ENCODE data around the gene FCGR2B. TPM values are rescaled to one million over a fixed set of nuclear protein-coding genes. Genes with fewer than 3 reads are reported as not detected.
A peak's percentile ranks its signal among the peaks of the same experiment; 100 is the strongest.
"Not testable (repeated sequence)": the region's sequence is repeated elsewhere in the genome, so short reads cannot be mapped to it uniquely, and the experiment has no call there.

Gene FCGR2B
- polyA plus RNA-seq, 1 of the 3 experiments (the other 2 are of a cell fraction), result 0.05 TPM

DNA sequence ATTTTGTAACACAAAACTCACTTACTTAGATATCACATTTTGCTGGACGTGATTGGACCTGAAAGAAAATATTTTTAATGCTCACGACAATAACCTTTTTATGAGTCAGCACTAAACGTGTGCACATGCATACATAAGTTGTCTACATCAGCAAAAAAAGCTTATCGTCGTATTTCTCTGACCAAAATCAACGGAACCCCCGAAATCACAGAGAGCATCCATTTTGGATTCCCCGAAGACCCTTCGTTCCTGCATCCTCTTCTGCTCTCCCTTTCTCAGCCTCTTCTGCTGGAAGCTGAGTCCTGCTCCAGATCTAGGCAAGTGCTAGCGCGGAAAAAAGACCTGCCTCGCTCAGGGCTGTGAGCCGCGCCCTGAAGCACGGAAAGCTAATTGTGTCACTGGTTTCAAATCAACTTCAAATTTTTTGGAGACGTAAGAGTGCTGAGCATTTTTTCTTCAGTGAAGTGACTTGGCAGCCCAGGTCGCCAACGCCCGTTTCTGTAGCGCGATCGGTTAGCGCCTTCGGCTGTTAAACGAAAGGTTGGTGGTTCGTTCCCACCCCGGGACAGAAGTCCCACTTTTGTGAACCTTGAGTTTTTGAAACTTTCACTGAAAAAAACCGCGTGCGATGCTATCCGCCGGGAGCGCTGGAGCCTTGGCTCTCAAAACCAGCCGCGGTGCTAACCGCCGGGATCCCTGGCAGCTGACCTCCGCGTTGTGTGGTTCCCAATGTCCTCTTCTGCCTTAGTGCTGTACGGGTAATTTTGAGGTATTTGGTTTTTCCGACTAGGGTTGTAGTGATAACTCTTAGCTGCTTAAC, 41.6 kb upstream of the FCGR2B start:
- H3F3A ChIP-seq (replicated peaks; ENCODE audit: insufficient read depth); H3K36me3 ChIP-seq (replicated peaks in 1 of 2; ENCODE audit: control insufficient read depth in 1 of 2, insufficient read depth in 2 of 2, low read length in 1 of 2); H3K27ac ChIP-seq (ENCODE audit: low read depth in 2 of 2, low read length in 1 of 2); H4K20me1 ChIP-seq (ENCODE audit: insufficient read depth); DNase-seq; H3K4me1 ChIP-seq (ENCODE audit: control insufficient read depth in 1 of 2, insufficient read depth in 2 of 2, low read depth in 1 of 2, low read length in 1 of 2); H3K9me2 ChIP-seq; H3K79me2 ChIP-seq (ENCODE audit: insufficient read depth); H3K9me3 ChIP-seq; H3K27me3 ChIP-seq (ENCODE audit: insufficient read depth); POLR2A ChIA-PET: not testable (repeated sequence)
- Histone ChIP-seq H3K4me2 (peak overlapping the region; percentile 81), H3K4me3 (ENCODE audit: low read depth in 2 of 2, low read length in 1 of 2) (peak overlapping the region; percentile 54), H2AFZ (ENCODE audit: low read depth) (peak overlapping the region; percentile 52; the same call in 1 of the 2 replicates), H3K9ac (peak overlapping the region; percentile 34; the same call in 1 of the 2 replicates)
- WGBS (ENCODE audit: low lambda C conversion rate), result 3% methylated on average over 28 of the region's 41 CpGs
- TF ChIP-seq FOSL2 (IDR thresholded peaks at IDR 0.05; ENCODE audit: borderline replicate concordance, low read depth) (peak; percentile 41; the same call in 1 of the 2 replicates), EP300 (IDR thresholded peaks at IDR 0.05; ENCODE audit: borderline replicate concordance in 1 of 2, low read depth in 1 of 2, low read length in 1 of 2) (0 out of 4 replicates have a peak, but pooled peaks of 1 of the 2 experiments have one; percentile 9), TEAD4 (IDR thresholded peaks at IDR 0.05; ENCODE audit: borderline replicate concordance, insufficient read depth) (peak; percentile 68; the same call in 1 of the 2 replicates)
- TF ChIP-seq, protein P1, sequence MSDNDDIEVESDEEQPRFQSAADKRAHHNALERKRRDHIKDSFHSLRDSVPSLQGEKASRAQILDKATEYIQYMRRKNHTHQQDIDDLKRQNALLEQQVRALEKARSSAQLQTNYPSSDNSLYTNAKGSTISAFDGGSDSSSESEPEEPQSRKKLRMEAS (IDR thresholded peaks at IDR 0.05; ENCODE audit: low read depth), result peak; percentile 38; the same call in 1 of the 2 replicates
- CTCF ChIA-PET, result interaction anchor here (0.6 kb wide), 1 partner anchor 124 kb away, joined by 3 read pairs; no protein-coding TSS in a partner anchor

DNA sequence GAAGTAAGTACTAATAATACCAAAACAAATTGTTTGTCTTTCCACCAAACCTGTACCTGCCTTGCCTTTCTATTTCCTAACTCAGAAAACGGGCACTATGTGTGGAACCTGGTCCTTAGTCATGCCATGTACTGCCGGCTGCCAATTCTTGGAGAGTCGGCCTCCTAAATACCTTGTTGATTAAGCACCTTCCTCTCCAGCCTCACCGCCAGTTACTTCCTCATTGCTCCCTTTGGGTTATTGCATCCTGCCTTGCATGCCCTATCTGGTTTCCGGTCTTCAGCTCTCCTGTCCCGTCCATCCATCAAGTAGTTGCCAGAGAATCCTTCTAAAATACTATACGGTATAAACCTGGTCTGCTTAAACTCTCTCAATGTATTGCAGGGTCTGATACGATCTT, 40.9 kb upstream of the FCGR2B start:
- H3K9me3 ChIP-seq; H3K9me2 ChIP-seq; H2AFZ ChIP-seq (ENCODE audit: low read depth); CTCF ChIA-PET; H3F3A ChIP-seq (replicated peaks; ENCODE audit: insufficient read depth); H3K9ac ChIP-seq; H3K79me2 ChIP-seq (ENCODE audit: insufficient read depth); H4K20me1 ChIP-seq (ENCODE audit: insufficient read depth); H3K4me1 ChIP-seq (ENCODE audit: control insufficient read depth in 1 of 2, insufficient read depth in 2 of 2, low read depth in 1 of 2, low read length in 1 of 2); H3K4me3 ChIP-seq (ENCODE audit: low read depth in 2 of 2, low read length in 1 of 2); DNase-seq; H3K36me3 ChIP-seq (replicated peaks in 1 of 2; ENCODE audit: control insufficient read depth in 1 of 2, insufficient read depth in 2 of 2, low read length in 1 of 2); H3K27ac ChIP-seq (ENCODE audit: low read depth in 2 of 2, low read length in 1 of 2); H3K27me3 ChIP-seq (ENCODE audit: insufficient read depth); POLR2A ChIA-PET: not testable (repeated sequence)
- H3K4me2 ChIP-seq, result peak overlapping the region; percentile 81; the same call in 1 of the 2 replicates
- WGBS (ENCODE audit: low lambda C conversion rate), result 21% methylated on average over 8 of the region's 8 CpGs

DNA sequence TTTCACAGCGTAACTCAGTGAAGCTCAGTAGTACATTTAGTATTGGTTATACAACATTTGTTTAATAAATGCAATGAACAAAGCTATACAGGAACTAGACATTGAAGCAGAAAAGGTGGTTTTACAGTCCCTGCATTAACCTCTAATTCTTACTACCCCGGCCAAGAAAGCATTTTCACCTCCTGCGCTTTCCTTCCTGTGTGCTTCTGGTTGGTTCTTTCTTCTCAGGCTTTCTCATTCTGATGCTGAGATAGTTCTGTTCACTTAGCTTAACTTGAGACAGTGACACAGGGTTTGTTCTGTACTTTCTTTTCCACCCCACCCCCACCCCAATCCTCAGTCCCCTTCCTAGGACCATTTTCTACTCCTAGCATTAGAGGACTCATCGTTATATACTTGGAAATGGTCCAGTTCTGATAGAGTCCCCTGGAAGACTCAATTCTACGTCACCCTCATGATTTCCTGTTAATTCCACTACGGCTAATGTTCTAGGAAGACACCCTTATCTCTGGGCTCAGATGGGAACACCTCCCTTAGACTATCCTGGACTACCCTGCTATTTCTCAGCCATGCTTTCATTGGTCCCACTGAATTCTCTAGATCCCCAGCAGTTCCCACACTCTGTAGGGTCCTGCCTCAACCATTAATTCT, 39.4 kb upstream of the FCGR2B start:
- H4K20me1 ChIP-seq (ENCODE audit: insufficient read depth); H3K9me3 ChIP-seq; H3K27ac ChIP-seq (ENCODE audit: low read depth in 2 of 2, low read length in 1 of 2); H3K9ac ChIP-seq; DNase-seq; H3K4me3 ChIP-seq (ENCODE audit: low read depth in 2 of 2, low read length in 1 of 2); CTCF ChIA-PET; H3F3A ChIP-seq (replicated peaks; ENCODE audit: insufficient read depth); H3K36me3 ChIP-seq (replicated peaks in 1 of 2; ENCODE audit: control insufficient read depth in 1 of 2, insufficient read depth in 2 of 2, low read length in 1 of 2); H3K4me2 ChIP-seq; POLR2A ChIA-PET; H3K4me1 ChIP-seq (ENCODE audit: control insufficient read depth in 1 of 2, insufficient read depth in 2 of 2, low read depth in 1 of 2, low read length in 1 of 2); H3K79me2 ChIP-seq (ENCODE audit: insufficient read depth); H2AFZ ChIP-seq (ENCODE audit: low read depth); H3K9me2 ChIP-seq; H3K27me3 ChIP-seq (ENCODE audit: insufficient read depth): not testable (repeated sequence)
- WGBS (ENCODE audit: low lambda C conversion rate), result 15% methylated on average over 6 of the region's 6 CpGs

DNA sequence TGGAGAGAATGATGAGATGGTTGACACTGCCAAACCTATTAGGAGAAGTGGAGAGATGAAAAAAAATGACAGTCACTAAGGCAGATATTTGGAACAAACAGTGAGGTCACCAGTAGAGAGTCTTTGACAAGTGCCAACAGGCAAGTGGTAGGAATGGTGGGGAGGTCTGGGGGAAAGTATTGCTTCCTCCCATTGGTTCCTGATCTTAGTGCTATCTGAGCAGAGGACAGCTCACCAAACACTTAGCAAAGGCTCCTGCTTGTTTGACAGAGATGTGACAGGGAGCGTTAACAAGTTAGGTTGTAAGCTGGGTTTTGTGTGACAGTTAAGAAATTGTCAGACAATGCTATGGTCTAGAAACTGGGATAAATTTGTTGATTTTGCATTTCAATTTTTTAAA, 38.3 kb upstream of the FCGR2B start:
- H3K4me3 ChIP-seq (ENCODE audit: low read depth in 2 of 2, low read length in 1 of 2); H3K79me2 ChIP-seq (ENCODE audit: insufficient read depth); H3K9ac ChIP-seq; H3K4me2 ChIP-seq; H3K27ac ChIP-seq (ENCODE audit: low read depth in 2 of 2, low read length in 1 of 2); H3K4me1 ChIP-seq (ENCODE audit: control insufficient read depth in 1 of 2, insufficient read depth in 2 of 2, low read depth in 1 of 2, low read length in 1 of 2); H3K9me2 ChIP-seq; H3K27me3 ChIP-seq (ENCODE audit: insufficient read depth); H3K36me3 ChIP-seq (replicated peaks in 1 of 2; ENCODE audit: control insufficient read depth in 1 of 2, insufficient read depth in 2 of 2, low read length in 1 of 2); H3F3A ChIP-seq (replicated peaks; ENCODE audit: insufficient read depth); H4K20me1 ChIP-seq (ENCODE audit: insufficient read depth); CTCF ChIA-PET; DNase-seq; POLR2A ChIA-PET; H2AFZ ChIP-seq (ENCODE audit: low read depth); H3K9me3 ChIP-seq: not testable (repeated sequence)
- WGBS (ENCODE audit: low lambda C conversion rate), result no CpG with 5 or more reads among the region's 1 CpG

DNA sequence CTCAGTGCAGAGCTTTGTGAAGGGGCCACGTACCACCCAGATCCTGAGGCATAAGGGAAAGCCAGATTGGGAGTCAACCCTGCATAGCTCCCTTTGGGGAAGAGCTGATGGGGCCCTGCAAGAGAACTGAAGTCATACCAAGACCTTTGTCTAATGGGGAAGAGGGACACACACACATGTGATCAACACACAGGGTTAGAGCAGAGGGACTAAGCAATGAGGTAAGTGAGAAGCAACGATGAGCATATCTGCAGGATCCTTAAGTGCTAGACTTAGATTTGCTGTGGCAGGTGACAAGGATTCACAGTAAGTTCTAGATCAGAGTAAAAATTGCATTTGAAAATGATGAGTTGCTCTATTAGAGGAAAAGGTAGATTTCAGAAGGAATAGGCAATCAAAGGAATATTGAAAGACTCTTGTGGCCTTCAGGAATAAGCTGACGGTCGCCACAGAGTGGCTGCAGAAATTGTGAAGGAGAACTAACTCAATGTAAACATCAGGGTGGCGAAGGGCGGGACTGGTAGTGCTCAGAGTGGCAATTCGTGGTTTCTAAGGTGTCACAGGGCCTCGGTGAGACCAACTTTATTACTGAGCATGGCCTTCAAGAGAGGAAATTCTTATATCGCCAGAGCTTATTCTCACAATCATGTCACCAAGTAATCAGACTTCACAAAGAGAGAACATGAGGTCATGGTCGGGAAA, 36.3 kb upstream of the FCGR2B start:
- H3K4me2 ChIP-seq; POLR2A ChIA-PET; H3K27me3 ChIP-seq (ENCODE audit: insufficient read depth); DNase-seq; H3K9me3 ChIP-seq; H3K9ac ChIP-seq; H3K27ac ChIP-seq (ENCODE audit: low read depth in 2 of 2, low read length in 1 of 2); H3K4me1 ChIP-seq (ENCODE audit: control insufficient read depth in 1 of 2, insufficient read depth in 2 of 2, low read depth in 1 of 2, low read length in 1 of 2); H2AFZ ChIP-seq (ENCODE audit: low read depth); H3K9me2 ChIP-seq; H3K4me3 ChIP-seq (ENCODE audit: low read depth in 2 of 2, low read length in 1 of 2); H3F3A ChIP-seq (replicated peaks; ENCODE audit: insufficient read depth); H3K36me3 ChIP-seq (replicated peaks in 1 of 2; ENCODE audit: control insufficient read depth in 1 of 2, insufficient read depth in 2 of 2, low read length in 1 of 2); CTCF ChIA-PET; H3K79me2 ChIP-seq (ENCODE audit: insufficient read depth); H4K20me1 ChIP-seq (ENCODE audit: insufficient read depth): not testable (repeated sequence)
- WGBS (ENCODE audit: low lambda C conversion rate), result 15% methylated on average over 9 of the region's 10 CpGs

All from SK-N-SH (cell line).